GM21360 (cell line): ENCODE results near the gene UAP1L1.

Experiments
- ATAC-seq: cut with Tn5 transposase; IDR thresholded peaks from one replicate; pipeline ENCODE4 v1.9.1; 2021; ENCODE audit warnings: mild to moderate bottlenecking, moderate library complexity; ENCODE audit not compliant: unreplicated experiment

Gene UAP1L1

GRCh38 chr9:137129456-137130175, 52.3 kb downstream of the UAP1L1 start:
- ATAC-seq: peak; percentile 78

GRCh38 chr9:137130176-137130755, 52.9 kb downstream of the UAP1L1 start:
- ATAC-seq: no peak
